ENCODE results near the gene ADAMTSL3. TPM values are rescaled to one million over a fixed set of nuclear protein-coding genes. Genes with fewer than 3 reads are reported as not detected.
"Not testable (repeated sequence)": the region's sequence is repeated elsewhere in the genome, so short reads cannot be mapped to it uniquely, and the experiment has no call there.

ADAMTSL3 gene
- total RNA-seq, 4 donors from 2014 or later, result 2.4 to 8.8 (median 5.7) TPM

- H3K4me3 ChIP-seq (ENCODE audit: low read depth, poor library complexity, severe bottlenecking); intact Hi-C loops (cut with DNase I; ENCODE audit: low total_unique reads); DNase-seq (ENCODE audit: low spot score in 2 of 2): not testable (repeated sequence)
- 24 to 26% methylated on average over 15 of the region's 15 CpGs for WGBS, 2 donors
Observed at GRCh38 chr15:84079325-84079884, 425.5 kb downstream of the ADAMTSL3 start.

- DNase-seq (ENCODE audit: low spot score in 2 of 2), result no peak
- no peak for TF ChIP-seq POLR2A (IDR thresholded peaks at IDR 0.05)
- no peak for TF ChIP-seq CTCF (IDR thresholded peaks at IDR 0.05)
- no peak overlapping the region for H3K4me3 ChIP-seq (ENCODE audit: low read depth, poor library complexity, severe bottlenecking)
- intact Hi-C loops (cut with DNase I; ENCODE audit: low total_unique reads), result no loop called here
- 3 to 7% methylated on average over 46 to 64 of the region's 65 CpGs for WGBS, 2 donors
Observed at GRCh38 chr15:84079885-84080777, 426.2 kb downstream of the ADAMTSL3 start.

- DNase-seq (ENCODE audit: low spot score in 2 of 2); intact Hi-C loops (cut with DNase I; ENCODE audit: low total_unique reads); H3K4me3 ChIP-seq (ENCODE audit: low read depth, poor library complexity, severe bottlenecking): not testable (repeated sequence)
- 27 to 41% methylated on average over 9 of the region's 9 CpGs for WGBS, 2 donors
Observed at GRCh38 chr15:84080778-84081084, 426.8 kb downstream of the ADAMTSL3 start.

GRCh38 chr15:84081391-84082168 is 427.7 kb downstream of the ADAMTSL3 start:
- H3K4me3 ChIP-seq (ENCODE audit: low read depth, poor library complexity, severe bottlenecking), result no peak overlapping the region
- TF ChIP-seq CTCF (IDR thresholded peaks at IDR 0.05), result no peak
- TF ChIP-seq POLR2A (IDR thresholded peaks at IDR 0.05), result no peak
- intact Hi-C loops (cut with DNase I; ENCODE audit: low total_unique reads), result no loop called here
- 68 to 71% methylated on average over 16 of the region's 16 CpGs for WGBS, 2 donors
- no peak for DNase-seq (ENCODE audit: low spot score in 2 of 2)

- 81 to 85% methylated on average over 2 of the region's 2 CpGs for whole genome bisulfite sequencing, 2 donors
- intact Hi-C loops (cut with DNase I; ENCODE audit: low total_unique reads), result no loop called here
- TF ChIP-seq POLR2A (IDR thresholded peaks at IDR 0.05), result no peak
- TF ChIP-seq CTCF (IDR thresholded peaks at IDR 0.05), result no peak
- no peak overlapping the region for H3K4me3 ChIP-seq (ENCODE audit: low read depth, poor library complexity, severe bottlenecking)
- no peak for DNase-seq (ENCODE audit: low spot score in 2 of 2)
Observed at GRCh38 chr15:84082739-84083138, 428.8 kb downstream of the ADAMTSL3 start.

GRCh38 chr15:84086071-84086470 is 432.1 kb downstream of the ADAMTSL3 start:
- intact Hi-C loops (cut with DNase I; ENCODE audit: low total_unique reads); H3K4me3 ChIP-seq (ENCODE audit: low read depth, poor library complexity, severe bottlenecking); DNase-seq (ENCODE audit: low spot score in 2 of 2): not testable (repeated sequence)
- WGBS, 2 donors, result 78 to 83% methylated on average over 3 of the region's 3 CpGs

Other genes with a start within 250 kb of the ADAMTSL3 start
- gene SH3GL3, start 206.8 kb upstream of the ADAMTSL3 start, total RNA-seq, result 1 to 10 TPM in 1 of 4 donors, under 1 TPM in 2, not detected in 1; 0.84 to 1.1 (median 0.97) TPM

All from lower leg skin (tissue), 4 donors.